Fibroblast of the aortic adventitia (primary cell): ENCODE measurements around the gene S100A1. TPM values are rescaled to one million over a fixed set of nuclear protein-coding genes. Genes with fewer than 3 reads are reported as not detected.

ENCODE experiments used
- DNase-seq: peaks from one replicate; pipeline ENCODE4 v3.0.0-alpha.2; 2010; ENCODE audit warnings: low read depth
- H3K4me3 ChIP-seq: 2 replicates; pipeline ENCODE4 v1.5.1; 2011; ENCODE audit warnings: low read depth, mild to moderate bottlenecking, control low read depth, low read length, moderate library complexity
- CTCF ChIP-seq: IDR thresholded peaks from 2 replicates; pipeline ENCODE4 v1.5.1; 2011; ENCODE audit warnings: mild to moderate bottlenecking, low read length, control low read depth, inconsistent platforms; ENCODE audit not compliant: insufficient read depth
- total RNA-seq: library from RNA; depleted of rRNA; stranded (reverse); fragments of >200 nt; gene quantifications from 2 replicates; pipeline ENCODE4 v1.2.3, GENCODE V29; 2012; ENCODE audit warnings: low replicate concordance

Gene S100A1
- total RNA-seq, 1 donor, result 0.54 TPM

GRCh38 chr1:153610811-153611301, 17.4 kb upstream of the S100A1 start:
- peak overlapping the region; percentile 85 for H3K4me3 ChIP-seq
- peak; percentile 64 for DNase-seq
- no peak for TF ChIP-seq CTCF

- no peak for DNase-seq
- H3K4me3 ChIP-seq, result peak overlapping the region; percentile 85
- TF ChIP-seq CTCF, result no peak
These were observed 16.9 kb upstream of the S100A1 start for GRCh38 chr1:153611356-153611755.

GRCh38 chr1:153612111-153612754, 16.0 kb upstream of the S100A1 start:
- H3K4me3 ChIP-seq, result peak overlapping the region; percentile 85
- TF ChIP-seq CTCF, result no peak
- DNase-seq, result no peak

- TF ChIP-seq CTCF, result no peak
- H3K4me3 ChIP-seq, result peak within 1 kb of the TSS; percentile 85
- DNase-seq, result peak; percentile 67
These were observed 15.4 kb upstream of the S100A1 start, which contains the start of gene S100A16 for GRCh38 chr1:153612755-153613331. S100A16 (minus strand) TSS chr1:153613137; CDS start chr1:153608151, 4,986 bp downstream.

GRCh38 chr1:153613406-153613805, 14.8 kb upstream of the S100A1 start:
- no peak for DNase-seq
- peak overlapping the region; percentile 85 for H3K4me3 ChIP-seq
- no peak for TF ChIP-seq CTCF

- peak; percentile 29 for TF ChIP-seq CTCF
- H3K4me3 ChIP-seq, result no peak overlapping the region
- no peak for DNase-seq
These were observed 13.9 kb upstream of the S100A1 start for GRCh38 chr1:153614189-153614900.
